Activated naive CD4-positive, alpha-beta T cell treated with anti-CD3 and anti-CD28 coated beads, Interleukin-2, amount 50 U/mL, for 16 hours (primary cell): Measurements from ENCODE around the gene SLIT1.

Source experiments
- DNase-seq: peaks from one replicate; pipeline ENCODE4 v3.0.0-alpha.2; 2020

The SLIT1 gene

DNA sequence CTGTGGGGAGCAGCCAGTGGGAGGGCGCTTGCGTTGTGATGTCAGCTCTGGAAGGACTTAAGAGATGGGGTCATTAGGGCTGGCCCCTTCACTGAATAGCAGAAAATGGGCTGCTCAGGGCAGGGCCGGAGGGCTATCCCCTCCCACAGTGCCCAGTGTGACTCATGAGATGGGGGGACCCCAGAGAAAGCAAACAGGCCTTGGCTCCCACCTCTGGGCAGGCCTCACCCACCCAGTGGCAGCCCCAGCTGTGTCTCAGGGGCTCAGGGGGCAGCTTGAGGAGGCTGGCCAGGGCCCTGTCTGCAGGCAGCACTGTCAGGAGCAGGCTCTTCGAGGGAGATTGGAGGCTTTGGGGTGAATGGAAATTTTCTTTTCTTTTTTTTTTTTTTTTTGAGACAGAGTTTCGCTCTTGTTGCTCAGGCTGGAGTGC is 168.3 kb downstream of the SLIT1 start:
- no peak for DNase-seq

DNA sequence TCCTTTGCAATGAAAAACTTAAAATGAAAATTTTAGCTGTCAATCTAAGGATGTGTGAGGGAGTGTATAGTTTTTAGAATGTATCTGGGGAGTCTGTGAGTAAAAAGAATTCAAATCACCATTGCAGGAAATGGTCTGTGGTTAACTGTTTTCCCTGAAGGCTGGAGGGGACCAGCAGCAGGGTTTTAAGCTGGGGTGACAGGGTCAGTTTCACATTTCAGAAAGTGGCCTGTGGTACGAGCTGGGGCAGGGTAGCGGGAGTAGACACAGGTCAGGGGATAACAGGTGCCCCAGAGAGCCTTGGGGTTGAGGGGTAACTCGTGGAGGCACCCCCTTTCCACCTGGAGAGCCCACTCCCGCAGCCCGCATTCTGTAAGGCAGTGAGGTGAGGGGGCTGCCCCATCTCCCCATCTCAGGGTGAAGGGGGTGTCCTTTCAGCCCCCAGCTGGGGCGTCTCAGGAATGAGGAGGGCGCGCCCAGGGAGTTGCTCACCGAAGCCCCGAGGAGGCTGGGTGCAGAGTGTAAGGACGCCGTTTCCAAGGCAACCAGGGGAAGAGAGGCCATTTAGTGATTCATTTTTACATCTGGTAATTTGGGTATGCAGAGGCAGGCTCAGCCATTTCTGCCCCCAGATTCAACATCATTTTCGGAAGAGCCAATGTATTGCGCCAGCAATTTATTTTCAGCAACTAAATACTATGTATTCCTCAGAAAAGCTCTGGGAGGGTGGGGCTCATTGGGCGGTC is 168.9 kb downstream of the SLIT1 start:
- no peak for DNase-seq

DNA sequence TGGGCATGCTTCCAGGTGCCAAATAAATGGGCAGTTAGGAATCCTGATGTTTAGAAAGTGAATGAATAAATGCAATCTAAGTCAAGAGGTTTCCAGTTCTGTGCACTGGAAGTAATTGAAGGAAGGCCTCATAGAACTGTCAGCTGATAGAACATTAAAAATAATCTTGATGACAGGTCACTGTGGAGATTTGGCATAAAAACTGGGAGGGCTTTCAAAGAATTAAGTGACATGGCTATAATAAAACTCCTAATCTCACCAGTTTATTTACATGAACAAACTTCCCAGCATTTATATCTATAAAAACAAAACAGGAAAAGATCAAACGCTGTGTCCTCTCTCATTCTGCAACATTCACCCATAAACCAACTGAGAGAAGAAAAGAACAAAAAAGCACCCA is 170.5 kb downstream of the SLIT1 start:
- no peak for DNase-seq

DNA sequence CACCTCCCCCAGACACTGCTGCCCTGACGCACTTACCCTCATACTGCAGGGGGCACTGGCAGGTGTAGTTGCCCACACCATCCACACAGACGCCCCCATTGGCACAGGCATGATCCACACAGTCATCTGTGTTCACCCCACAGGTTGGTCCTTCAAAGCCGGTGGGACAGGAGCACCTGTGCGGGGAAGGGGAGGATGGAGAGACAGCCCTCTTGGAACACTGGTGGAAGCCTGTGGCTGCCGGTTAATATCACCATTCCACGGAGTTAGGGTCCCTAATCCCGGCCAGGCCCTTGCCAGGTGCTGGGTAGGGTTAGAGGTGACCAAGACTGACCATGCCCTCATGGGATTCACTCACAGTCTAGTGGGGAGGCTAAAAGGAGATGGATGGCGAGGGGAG is 171.8 kb downstream of the SLIT1 start:
- no peak for DNase-seq

DNA sequence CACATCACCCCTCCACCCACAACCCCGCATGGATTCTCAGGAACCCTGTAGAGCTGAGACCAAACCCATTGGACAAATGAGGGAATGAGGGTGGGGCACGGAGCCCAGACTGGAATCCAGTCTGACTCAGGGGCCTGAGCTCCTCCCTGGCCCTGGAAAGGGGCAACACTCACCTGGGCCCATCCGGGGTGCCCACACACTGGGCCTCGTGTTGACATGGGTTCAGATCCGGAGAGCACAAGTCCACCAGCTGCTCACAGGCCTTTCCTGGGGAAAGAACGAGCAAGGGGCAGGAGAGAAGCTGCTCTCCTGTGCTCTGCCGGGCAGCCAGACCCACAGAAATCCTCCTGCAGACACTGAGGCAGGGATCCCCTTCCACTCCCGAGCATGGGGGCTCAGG is 172.2 kb downstream of the SLIT1 start:
- DNase-seq = no peak

DNA sequence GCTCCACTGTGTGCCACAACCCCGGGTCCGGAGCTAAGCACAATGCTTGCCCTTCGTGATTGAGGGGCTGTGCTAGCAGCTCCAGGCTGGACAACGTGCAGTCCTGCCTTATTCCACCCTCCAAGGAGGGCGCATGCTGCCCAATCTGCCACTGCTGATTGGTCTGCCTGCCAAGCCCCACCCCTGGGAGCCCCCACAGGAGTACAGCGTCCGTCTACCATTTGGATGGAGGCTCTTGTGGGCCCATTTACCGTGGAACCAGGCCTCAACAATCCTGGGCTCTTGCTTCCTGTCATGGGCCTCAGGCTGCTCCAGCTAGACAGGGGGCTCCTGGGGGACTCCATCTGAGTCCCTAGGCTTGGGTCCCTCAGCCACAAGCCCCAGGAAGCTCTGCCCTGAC is 173.3 kb downstream of the SLIT1 start:
- no peak for DNase-seq

DNA sequence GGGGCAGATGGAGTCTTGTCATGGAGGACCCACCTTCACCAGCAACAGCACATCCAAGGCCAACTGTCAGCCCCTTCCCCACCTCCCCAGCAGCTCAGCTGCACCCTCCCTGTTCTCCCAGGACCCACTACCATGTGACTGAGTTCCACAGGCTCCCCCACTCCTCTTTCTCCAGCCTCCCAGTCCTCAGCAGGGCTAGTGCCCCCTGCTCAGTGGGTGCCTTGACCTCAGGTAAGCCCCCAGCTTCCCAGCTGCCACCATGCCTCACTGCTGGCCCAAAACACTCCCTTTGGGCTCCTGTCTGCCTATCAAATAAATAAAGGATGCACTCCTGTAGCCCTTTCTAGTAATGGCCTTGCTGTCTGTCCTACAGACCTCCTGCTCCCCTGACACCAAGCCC is 174.4 kb downstream of the SLIT1 start:
- no peak for DNase-seq

DNA sequence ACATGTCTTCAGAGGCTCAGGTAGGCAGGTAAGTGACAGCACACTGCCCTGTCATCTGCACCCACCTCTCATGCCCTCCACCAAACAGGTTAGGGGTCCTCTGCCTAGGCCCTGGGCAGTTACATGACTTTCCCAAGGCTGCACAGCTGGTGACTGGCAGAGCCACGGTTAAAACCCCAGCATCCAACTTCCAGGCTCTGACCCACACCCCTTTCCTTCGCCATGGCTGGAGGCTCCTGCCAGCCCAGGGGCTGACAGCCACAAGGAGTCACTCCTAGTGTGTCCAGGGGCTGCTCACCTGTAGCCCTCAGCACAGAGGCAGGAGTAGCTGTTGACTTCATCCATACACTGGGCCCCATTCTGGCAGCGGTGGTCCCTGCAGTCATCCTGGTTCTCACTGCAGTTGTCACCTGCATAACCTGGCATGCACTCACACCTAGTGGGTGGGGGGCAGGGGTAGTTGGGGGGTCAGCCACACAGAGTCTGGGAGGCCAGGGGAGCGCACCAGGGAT is 175.0 kb downstream of the SLIT1 start:
- DNase-seq = no peak

DNA sequence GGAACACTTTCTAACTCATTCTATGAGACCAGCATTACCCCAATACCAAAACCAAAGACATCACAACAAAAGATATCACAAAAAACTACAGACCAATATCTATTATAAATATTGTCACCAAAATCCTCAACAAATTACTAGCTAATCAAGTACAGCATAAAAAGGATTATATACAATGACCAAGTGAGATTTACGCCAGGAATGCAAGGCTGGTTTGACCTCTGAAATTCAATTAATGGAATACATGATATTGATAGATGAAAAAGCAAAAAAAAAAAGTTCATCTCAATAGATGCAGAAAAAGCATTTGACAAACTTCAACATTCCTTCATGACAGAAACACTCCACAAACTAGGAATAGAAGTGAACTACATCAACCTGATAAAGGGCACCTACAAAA is 178.3 kb downstream of the SLIT1 start:
- DNase-seq = no peak

DNA sequence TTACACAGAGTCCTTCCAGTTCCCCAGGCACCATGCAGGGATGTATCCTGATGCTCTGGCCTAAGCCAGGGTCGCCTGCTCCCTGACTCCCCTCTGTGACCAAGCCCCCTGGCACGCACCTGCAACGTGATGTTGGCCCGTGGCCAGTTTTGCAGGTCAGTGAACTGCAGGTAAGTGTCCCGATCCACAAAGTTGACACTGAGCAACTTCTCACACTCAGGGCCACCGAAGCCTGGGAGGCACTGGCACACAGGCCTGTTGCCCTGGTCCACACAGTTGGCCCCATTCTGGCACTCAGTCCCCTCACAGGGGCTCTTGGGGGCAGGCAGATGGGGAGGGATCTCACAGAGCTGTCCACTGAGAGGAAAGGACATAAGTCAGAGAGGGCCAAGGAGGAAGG is 179.4 kb downstream of the SLIT1 start:
- DNase-seq = no peak

DNA sequence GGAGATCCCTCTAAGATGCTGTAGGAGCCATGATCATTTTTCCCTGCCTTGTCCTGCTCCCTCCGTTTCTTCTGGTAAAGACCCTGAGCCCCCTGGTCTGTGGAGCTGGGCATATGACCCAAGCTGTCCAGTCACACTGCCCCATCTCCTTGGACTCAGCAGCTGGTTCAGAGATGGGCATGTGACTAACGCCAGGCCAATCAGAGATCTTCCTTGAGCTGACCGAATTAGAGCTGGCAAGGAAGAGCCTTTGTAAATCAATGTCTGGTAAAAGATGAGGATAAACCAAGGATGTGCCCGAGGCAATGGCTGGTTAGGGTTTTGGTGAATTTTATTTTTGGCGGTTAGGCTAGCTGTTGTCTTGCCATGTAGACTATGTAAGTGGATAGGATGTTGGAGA is 180.4 kb downstream of the SLIT1 start:
- no peak for DNase-seq

DNA sequence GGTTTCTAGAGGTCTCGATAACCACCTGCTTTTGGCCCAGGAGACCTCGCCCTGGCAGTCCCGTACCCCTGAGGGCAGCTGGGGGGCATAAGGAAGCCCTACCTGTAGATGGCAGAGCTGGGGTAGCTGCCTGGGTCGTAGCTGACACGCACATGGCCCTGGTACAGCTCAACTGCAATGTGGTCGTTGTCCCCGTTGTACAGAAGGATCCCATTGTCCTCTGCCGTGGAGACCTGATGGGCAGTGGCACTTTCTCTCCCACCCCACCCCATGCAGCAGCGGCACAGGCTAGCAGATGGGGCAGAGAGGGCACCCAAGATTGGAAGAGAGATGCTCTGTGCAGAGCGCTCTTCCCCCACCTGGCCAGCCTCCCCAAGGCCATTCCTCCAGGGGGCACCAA is 181.2 kb downstream of the SLIT1 start:
- DNase-seq = no peak

DNA sequence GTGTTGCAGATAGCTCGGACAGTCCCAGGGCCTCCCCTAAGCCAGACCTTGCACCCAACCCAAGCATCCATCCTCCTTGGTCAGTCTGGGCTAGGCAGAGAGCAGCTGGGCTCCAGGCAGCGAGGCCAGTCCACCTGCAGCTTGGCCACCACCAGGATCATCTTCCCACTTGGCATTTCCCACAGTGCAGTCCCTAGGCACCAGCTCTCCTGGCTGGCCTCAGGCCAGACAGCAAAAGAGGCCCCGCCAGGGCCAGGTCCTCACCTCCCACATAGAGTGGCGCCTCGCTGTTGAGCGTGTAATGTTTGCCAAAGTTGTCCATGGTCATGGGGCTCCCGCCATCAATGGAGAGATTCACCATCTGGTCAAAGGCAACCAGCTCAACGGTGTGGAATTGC is 182.0 kb downstream of the SLIT1 start:
- DNase-seq = no peak

DNA sequence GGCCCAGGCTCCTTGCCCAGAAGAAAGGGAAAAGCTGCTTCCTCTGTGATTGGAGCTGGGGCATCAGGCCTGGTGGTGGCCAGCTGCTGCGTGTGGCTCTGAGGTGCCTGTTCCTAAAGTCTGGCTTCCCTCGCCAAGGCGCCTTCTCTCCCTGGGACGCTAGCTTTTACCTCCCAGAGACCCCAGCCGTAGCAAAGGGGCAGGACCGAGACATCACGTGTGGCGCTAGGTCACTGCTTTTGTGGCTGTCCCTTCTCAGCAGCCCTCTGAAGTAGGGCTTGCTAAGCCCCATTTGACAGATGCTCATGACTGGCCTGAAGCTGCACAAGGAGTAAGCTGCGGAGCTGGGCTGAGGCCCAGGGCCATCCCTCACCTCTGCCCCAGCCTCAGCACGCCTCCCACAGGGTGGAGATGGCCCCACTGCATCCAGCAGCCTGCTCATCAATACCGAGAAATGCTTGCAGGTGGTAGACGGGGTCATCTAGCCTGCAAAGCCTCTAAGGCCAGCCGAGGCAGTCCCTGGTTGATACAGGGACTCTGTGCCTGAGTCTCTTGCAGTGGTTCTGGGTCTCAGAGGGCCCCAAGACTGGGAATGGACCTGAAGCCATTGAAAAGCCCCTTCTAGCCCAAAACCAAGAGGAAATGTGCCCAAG is 182.5 kb downstream of the SLIT1 start:
- no peak for DNase-seq

DNA sequence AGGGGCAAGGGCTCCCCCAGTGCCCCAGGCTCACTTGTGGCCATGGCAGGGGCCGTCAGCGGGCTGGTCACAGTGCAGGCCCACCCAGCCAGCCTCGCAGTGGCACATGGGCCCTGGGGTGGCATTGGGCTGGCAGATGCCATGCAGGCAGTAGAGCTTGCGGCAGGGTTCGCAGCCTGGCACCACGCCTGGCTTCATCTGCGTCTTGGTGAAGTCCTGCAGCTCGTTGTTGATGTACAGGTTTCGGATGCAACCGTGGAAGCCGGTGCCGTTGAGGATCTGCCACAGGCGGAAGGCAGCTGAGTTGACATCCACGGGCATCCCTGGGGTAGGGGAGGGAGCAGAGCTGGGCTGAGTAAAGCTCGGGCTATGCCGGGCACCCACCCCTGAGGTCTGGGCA is 183.1 kb downstream of the SLIT1 start:
- no peak for DNase-seq

DNA sequence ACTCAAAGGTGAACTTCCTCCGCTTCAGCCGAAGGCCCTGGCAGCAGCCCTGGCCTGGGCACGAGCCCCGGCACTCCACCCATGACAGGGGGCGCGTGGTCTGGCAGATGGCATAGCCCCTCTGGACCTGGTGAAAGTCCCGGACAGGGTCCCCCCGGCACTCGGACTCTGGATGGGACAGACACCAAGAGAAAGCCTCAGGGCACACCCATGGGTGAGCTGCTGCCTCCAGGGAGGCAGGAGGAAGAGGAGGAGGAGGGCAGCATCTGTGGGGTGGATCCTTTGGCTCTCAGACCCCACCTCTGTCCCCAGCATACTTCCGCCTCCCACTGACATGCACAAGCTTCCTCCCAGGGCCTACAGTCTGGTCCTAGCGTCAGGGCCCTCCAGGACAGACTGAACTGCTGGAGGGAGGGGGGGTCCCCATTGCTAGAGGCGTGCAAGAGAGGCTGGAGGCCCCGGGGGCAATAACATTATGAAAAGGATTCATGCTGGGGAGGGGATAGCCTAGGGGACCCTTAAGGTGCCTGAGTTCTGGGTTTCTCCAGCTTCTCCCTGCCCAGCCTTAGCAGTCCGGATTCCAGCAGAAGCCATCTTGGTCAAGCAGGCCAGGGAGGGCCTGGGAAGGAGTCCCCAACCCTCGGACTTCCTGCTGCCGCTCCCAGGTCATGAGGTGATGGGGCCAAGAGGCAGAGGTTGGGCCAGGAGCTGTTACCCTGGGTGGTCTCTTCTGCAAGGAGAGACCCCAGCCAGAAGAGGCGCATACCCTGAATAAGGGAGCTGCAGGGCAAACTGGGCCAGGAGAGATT is 184.4 kb downstream of the SLIT1 start:
- DNase-seq = no peak

DNA sequence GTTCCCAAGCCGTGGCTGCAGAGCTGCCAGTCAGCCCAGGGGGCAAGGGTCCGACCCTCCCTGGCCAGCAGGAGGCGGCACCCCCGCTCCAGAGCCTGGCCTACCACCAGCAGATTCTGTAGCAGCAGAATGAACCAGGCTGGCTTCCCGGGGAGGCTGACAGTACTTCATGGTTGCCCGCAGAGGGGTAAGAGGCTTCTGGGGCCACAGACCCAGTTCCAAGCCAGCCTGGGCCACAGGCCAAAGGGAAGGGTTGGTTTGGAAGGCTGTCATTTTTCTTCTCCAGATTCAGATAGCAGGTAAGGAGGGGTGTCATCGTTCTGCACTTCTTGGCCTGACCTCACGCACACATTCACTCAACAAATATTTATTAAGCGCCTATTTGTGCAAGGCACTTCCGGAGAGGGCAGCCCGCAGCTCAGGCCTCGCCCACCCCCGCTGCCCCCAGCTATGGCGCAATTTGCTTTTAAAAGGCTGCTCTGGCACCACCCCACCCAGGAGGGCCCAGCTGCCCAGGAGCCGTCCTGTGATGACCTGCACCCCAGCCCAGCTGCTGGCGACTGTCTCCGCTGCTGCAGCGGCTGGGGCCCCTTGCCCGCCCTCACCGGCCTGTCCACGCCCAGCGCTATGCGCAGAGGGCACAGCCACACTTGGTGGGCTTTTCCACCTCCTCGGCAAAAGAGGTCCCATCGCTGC is 185.1 kb downstream of the SLIT1 start:
- no peak for DNase-seq

DNA sequence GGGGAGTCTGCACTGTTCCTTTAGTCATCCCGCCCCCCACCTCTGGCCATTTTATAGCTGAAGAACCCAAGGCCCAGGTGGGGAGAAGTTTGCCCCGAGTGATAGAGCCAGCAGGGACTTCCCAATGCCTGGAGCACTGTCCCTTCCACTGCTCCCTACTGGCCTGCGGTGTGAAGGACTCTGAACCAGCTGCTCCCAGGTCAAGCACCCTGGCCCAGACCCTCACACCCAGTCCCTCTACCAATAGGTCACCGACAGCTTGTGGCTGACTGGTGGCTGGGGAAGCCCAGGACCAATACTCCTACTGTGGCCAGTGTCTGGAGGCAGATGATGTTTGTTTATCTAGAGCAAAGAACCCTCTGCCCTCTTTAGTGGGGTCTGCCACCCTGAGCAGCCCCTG is 185.8 kb downstream of the SLIT1 start:
- no peak for DNase-seq

DNA sequence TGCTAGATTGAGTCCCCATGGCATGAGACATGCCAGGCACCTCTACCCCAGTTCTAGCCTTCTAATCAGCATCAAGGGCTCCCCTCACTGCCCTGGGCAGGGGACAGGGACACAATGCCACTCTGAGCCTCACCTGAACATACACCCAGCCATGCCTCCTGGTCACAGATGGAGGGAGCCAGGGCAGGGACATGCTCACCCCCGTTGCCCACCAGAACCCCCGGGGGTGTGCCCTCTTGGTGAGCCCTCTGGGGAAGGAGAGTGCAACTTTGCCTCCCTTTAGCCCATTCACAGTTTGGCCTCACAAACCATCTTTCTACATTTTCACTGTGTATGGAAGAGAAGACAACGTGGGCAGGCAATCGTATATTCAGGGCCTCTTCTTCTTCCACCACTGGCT is 186.4 kb downstream of the SLIT1 start:
- DNase-seq = no peak

DNA sequence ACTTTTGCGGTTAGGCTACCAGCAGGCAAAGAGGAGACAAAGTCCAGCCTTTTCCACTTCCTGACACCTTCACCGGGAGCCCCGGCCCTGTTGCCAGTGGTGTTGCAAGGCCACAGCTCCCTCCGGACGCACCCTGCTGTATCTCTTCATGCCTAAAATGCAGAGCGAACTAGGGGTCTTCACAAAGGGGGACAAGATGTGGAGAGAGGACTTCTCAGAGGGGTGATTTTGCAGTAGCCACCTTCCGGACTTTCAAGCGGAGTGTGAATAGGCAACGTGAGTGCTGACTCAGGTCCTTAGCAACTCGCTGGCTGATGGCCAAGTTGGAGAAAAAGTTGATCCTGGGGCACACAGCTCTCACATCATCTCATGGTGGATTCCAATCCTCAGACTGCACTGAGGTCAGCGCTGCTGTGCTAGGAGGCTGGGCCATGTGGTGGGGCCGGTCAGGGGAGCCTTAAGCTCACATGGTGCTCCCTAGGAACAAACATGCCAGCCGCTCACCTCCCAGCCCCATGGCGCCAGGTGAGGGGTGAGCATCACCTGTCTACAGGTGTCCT is 187.3 kb downstream of the SLIT1 start:
- no peak for DNase-seq

DNA sequence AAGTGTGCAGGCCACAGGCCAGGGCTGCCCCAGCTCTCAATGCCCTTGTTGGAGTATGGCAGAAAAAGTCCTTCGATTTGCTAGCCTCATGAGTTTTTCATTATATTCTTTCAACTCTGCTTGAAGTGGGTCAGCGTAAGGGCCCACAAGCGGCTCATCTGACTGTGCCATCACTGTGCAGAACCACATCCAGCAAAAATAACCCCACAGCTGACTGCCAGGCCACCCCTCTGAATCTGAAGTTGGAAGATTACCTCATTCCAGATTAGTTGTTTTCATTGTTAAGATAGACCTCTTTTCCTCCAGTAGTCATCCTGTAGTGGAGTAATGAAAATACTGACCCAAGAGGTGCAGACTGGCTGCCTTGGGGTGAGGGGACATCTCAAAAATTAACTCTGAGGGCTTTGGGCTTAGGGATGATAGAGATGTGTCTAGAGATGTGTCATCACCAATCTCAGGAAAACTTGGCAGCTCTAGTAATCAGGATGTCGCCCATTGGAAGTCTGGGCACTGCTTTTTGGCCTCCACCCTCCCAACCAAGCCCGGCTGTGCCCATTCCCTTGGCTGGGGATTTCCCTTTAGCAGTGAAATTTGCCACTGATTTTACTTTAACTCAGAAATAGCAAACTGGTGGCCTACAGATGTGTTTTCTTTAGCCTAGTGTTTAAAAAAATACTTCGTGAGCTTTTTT is 189.3 kb downstream of the SLIT1 start:
- no peak for DNase-seq

DNA sequence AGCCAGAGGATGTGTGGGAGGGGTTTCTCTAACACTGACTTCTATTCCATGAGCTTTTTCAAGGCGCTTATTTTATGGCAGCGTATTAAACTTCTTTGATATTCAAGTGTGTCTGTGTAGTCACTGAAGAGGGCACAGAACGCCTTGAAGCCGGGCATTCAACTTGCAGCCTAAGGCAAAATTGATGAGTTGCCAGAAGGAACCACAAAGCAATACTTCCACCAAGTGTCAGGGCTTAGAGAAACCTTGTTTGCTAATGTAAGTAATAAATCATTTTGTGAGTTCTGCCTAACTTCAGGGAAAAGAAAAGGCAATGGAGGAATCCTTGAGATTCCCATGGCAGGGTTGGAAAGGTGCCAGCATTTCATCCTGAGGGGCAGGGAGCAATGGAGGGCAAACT is 189.9 kb downstream of the SLIT1 start:
- DNase-seq = no peak
